ENCODE measurements around the gene CRB2.

DNA sequence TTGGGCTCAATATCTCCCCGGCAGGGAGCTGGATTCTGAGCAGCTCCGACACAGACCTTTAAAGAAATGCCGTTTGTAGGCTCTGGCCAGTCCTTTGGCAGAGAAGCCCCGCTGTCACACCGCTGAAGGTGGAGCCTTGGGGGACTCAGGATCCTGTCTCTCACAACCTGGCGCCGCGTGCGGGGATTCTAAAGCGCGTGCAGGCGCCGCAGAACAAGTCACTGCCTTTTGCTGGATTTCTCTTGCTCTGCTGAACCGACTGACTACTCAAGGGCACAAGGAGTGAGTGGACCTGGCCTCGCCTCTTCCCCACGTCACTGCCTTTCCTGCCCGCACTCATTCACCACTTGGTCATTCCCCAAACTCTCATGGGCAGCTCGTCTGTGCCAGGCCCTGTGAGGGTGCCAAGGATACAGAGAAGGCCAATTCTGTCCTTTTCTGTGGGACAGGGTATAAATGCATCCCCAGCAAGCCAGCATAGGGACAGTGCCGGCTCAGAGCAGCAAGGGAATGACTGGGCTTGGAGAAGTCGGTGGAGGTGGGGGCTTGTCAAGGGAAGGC, 69.3 kb downstream of the CRB2 start:
- no peak for TF ChIP-seq CTCF (IDR thresholded peaks at IDR 0.05)
- TF ChIP-seq POLR2A (IDR thresholded peaks at IDR 0.05): no peak
